ENCODE measurements around the gene RASD2. TPM values are rescaled to one million over a fixed set of nuclear protein-coding genes. Genes with fewer than 3 reads are reported as not detected.
"Not testable (repeated sequence)": the region's sequence is repeated elsewhere in the genome, so short reads cannot be mapped to it uniquely, and the experiment has no call there.

The RASD2 gene
- total and polyA plus RNA-seq, 2 donors from 2014 or later = 1.1 to 3.4 TPM

- TF ChIP-seq CTCF (IDR thresholded peaks at IDR 0.05; ENCODE audit: borderline replicate concordance, extremely low read depth, insufficient read depth) = no peak
- Histone ChIP-seq H3K27me3 (ENCODE audit: control insufficient read depth, insufficient read depth, low read length) (no peaks in the 10 kb centered on the region), H3K36me3 (ENCODE audit: control insufficient read depth in 2 of 3, insufficient read depth in 3 of 3, low read length in 3 of 3) (no peaks in the 10 kb centered on the region), H3K4me1 (ENCODE audit: control insufficient read depth in 2 of 3, insufficient read depth in 2 of 3, low read depth in 1 of 3, low read length in 3 of 3) (no peaks in the 10 kb centered on the region), H3K9me3 (ENCODE audit: control insufficient read depth in 2 of 3, insufficient read depth in 1 of 3, low read length in 3 of 3) (no peaks in the 10 kb centered on the region), H3K27ac (ENCODE audit: low read depth in 2 of 2, low read length in 2 of 2) (no peak overlapping the region), H3K4me3 (ENCODE audit: low read length in 3 of 3) (no peak overlapping the region), H3K9ac (ENCODE audit: low read length in 3 of 3) (no peak overlapping the region)
- intact Hi-C loops (cut with DNase I) = no loop called here
- DNase-seq (no peak), FAIRE-seq (no peak)
Measured at GRCh38 chr22:35493074-35493473, 47.6 kb upstream of the RASD2 start.

GRCh38 chr22:35495711-35496110, 44.9 kb upstream of the RASD2 start:
- H3K36me3 ChIP-seq (ENCODE audit: control insufficient read depth in 2 of 3, insufficient read depth in 3 of 3, low read length in 3 of 3); H3K27me3 ChIP-seq (ENCODE audit: control insufficient read depth, insufficient read depth, low read length); H3K4me1 ChIP-seq (ENCODE audit: control insufficient read depth in 2 of 3, insufficient read depth in 2 of 3, low read depth in 1 of 3, low read length in 3 of 3); H3K9me3 ChIP-seq (ENCODE audit: control insufficient read depth in 2 of 3, insufficient read depth in 1 of 3, low read length in 3 of 3); DNase-seq; H3K4me3 ChIP-seq (ENCODE audit: low read length in 3 of 3); FAIRE-seq; H3K27ac ChIP-seq (ENCODE audit: low read depth in 2 of 2, low read length in 2 of 2); H3K9ac ChIP-seq (ENCODE audit: low read length in 3 of 3); intact Hi-C loops (cut with DNase I): not testable (repeated sequence)

- Histone ChIP-seq H3K4me1 (ENCODE audit: control insufficient read depth in 2 of 3, insufficient read depth in 2 of 3, low read depth in 1 of 3, low read length in 3 of 3) (no peaks in the 10 kb centered on the region), H3K9me3 (ENCODE audit: control insufficient read depth in 2 of 3, insufficient read depth in 1 of 3, low read length in 3 of 3) (no peaks in the 10 kb centered on the region), H3K36me3 (ENCODE audit: control insufficient read depth in 2 of 3, insufficient read depth in 3 of 3, low read length in 3 of 3) (no peaks in the 10 kb centered on the region), H3K27me3 (ENCODE audit: control insufficient read depth, insufficient read depth, low read length) (no peaks in the 10 kb centered on the region), H3K4me3 (ENCODE audit: low read length in 3 of 3) (no peak overlapping the region), H3K9ac (ENCODE audit: low read length in 3 of 3) (no peak overlapping the region), H3K27ac (ENCODE audit: low read depth in 2 of 2, low read length in 2 of 2) (no peak overlapping the region)
- intact Hi-C loops (cut with DNase I) = no loop called here
- no peak for FAIRE-seq
- no peak for DNase-seq
- TF ChIP-seq CTCF (IDR thresholded peaks at IDR 0.05; ENCODE audit: borderline replicate concordance, extremely low read depth, insufficient read depth) = no peak
Measured at GRCh38 chr22:35496768-35497312, 43.8 kb upstream of the RASD2 start.

- Histone ChIP-seq H3K9me3 (ENCODE audit: control insufficient read depth in 2 of 3, insufficient read depth in 1 of 3, low read length in 3 of 3) (no peaks in the 10 kb centered on the region), H3K4me1 (ENCODE audit: control insufficient read depth in 2 of 3, insufficient read depth in 2 of 3, low read depth in 1 of 3, low read length in 3 of 3) (no peaks in the 10 kb centered on the region), H3K27me3 (ENCODE audit: control insufficient read depth, insufficient read depth, low read length) (no peaks in the 10 kb centered on the region), H3K4me3 (ENCODE audit: low read length in 3 of 3) (no peak overlapping the region), H3K9ac (ENCODE audit: low read length in 3 of 3) (no peak overlapping the region), H3K36me3 (ENCODE audit: control insufficient read depth in 2 of 3, insufficient read depth in 3 of 3, low read length in 3 of 3) (no peaks in the 10 kb centered on the region), H3K27ac (ENCODE audit: low read depth in 2 of 2, low read length in 2 of 2) (no peak overlapping the region)
- intact Hi-C loops (cut with DNase I) = no loop called here
- FAIRE-seq (no peak), DNase-seq (no peak)
- no peak for TF ChIP-seq CTCF (IDR thresholded peaks at IDR 0.05; ENCODE audit: borderline replicate concordance, extremely low read depth, insufficient read depth)
Measured at GRCh38 chr22:35498026-35498800, 42.4 kb upstream of the RASD2 start.

Data from kidney (tissue), 14 donors.